Posterior vena cava (tissue), 2 donors: ENCODE measurements around the gene HSPB8. TPM values are rescaled to one million over a fixed set of nuclear protein-coding genes. Genes with fewer than 3 reads are reported as not detected.
A peak's percentile ranks its signal among the peaks of the same experiment; 100 is the strongest.

Source experiments
- DNase-seq: peaks from one replicate; pipeline ENCODE4 v3.0.0-alpha.2; 2020; ENCODE audit warnings: low spot score
- intact Hi-C, 2 donors: fragments of 100-400 bp; cut with DNase I; formaldehyde crosslinking; loops; one replicate each; pipeline versions ENCODE4 v1.14.1 to v1.14.2; 2022 to 2023
- long read RNA-seq, 2 donors: library from polyadenylated mRNA; unstranded; transcript quantifications; one replicate each; pipeline ENCODE4 v2.0.0, GENCODE V29; 2020 to 2021
- total RNA-seq, 2 donors: library from RNA; stranded (reverse); fragmentation: NEBNext Ultra II Directional; extraction: Animal tissue kit (Norgen Biotek cat#: 25700); gene quantifications; one replicate each; pipeline ENCODE4 v1.2.1, GENCODE V29; 2021
- donor health status: DM: yes; HTN: yes; CAD: no.
- donor health status: DM: yes; HTN: yes; CAD: no.

Gene HSPB8
- total RNA-seq, result 100 to 1,000 TPM in 1 of 2 donors, 10 to 100 TPM in 1; 92.0 to 181 TPM
- long read RNA-seq, donor 1, transcript HSPB8-201 (3 exons, 2,152 nt), result major isoform, 139 of 144 reads
- long read RNA-seq, donor 1, partial matches to known transcripts, result 0 of 144 reads
- long read RNA-seq, donor 1, other reads (novel, unspliced or antisense), result 4 of 144 reads
- long read RNA-seq, donor 2, transcript HSPB8-201 (3 exons, 2,152 nt), result major isoform, 1,091 of 1,123 reads
- long read RNA-seq, donor 2, partial matches to known transcripts, result 0 of 1,123 reads
- long read RNA-seq, donor 2, other reads (novel, unspliced or antisense), result 31 of 1,123 reads

- peak; percentile 97 for DNase-seq
Measured at GRCh38 chr12:119178544-119179334, at the start of gene HSPB8. HSPB8 (plus strand) TSS chr12:119178931; CDS start chr12:119179313, 382 bp downstream.

GRCh38 chr12:119129827-119130434 lies 48.8 kb upstream of the HSPB8 start:
- DNase-seq, result no peak
- intact Hi-C loops, result loop anchor here in 1 of 2 donors (2.0 kb wide), 1 partner anchor 49 kb away; no protein-coding TSS in a partner anchor

More at GRCh38 chr12:119178544-119179334, at the start of gene HSPB8:
- intact Hi-C loops, result no loop called here

- no peak for DNase-seq
- intact Hi-C loops, result loop anchor here in 1 of 2 donors (2.0 kb wide), 1 partner anchor 50 kb away; no protein-coding TSS in a partner anchor
Measured at GRCh38 chr12:119130523-119130922, 48.2 kb upstream of the HSPB8 start.

- no peak for DNase-seq
- intact Hi-C loops, result no loop called here
Measured at GRCh38 chr12:119134284-119135072, 44.3 kb upstream of the HSPB8 start.

- intact Hi-C loops, result no loop called here
- DNase-seq, result no peak
Measured at GRCh38 chr12:119136811-119137410, 41.8 kb upstream of the HSPB8 start.

GRCh38 chr12:119139448-119139847 lies 39.3 kb upstream of the HSPB8 start:
- intact Hi-C loops, result no loop called here
- no peak for DNase-seq

- no peak for DNase-seq
- intact Hi-C loops, result no loop called here
Measured at GRCh38 chr12:119145367-119145766, 33.4 kb upstream of the HSPB8 start.

GRCh38 chr12:119147847-119148448 lies 30.8 kb upstream of the HSPB8 start:
- no peak for DNase-seq

GRCh38 chr12:119149270-119149669 lies 29.5 kb upstream of the HSPB8 start:
- no peak for DNase-seq
- intact Hi-C loops, result no loop called here

More at GRCh38 chr12:119147847-119148448, 30.8 kb upstream of the HSPB8 start:
- intact Hi-C loops, result no loop called here

- intact Hi-C loops, result no loop called here
- DNase-seq, result no peak
Measured at GRCh38 chr12:119151445-119152026, 27.2 kb upstream of the HSPB8 start.

GRCh38 chr12:119153477-119154434 lies 25.0 kb upstream of the HSPB8 start:
- DNase-seq, result peak; percentile 89
- intact Hi-C loops, result no loop called here

- intact Hi-C loops, result no loop called here
- DNase-seq, result no peak
Measured at GRCh38 chr12:119154435-119154818, 24.3 kb upstream of the HSPB8 start.

- intact Hi-C loops, result no loop called here
- no peak for DNase-seq
Measured at GRCh38 chr12:119156401-119157044, 22.2 kb upstream of the HSPB8 start.

GRCh38 chr12:119157528-119157927 lies 21.2 kb upstream of the HSPB8 start:
- intact Hi-C loops, result no loop called here
- DNase-seq, result no peak

GRCh38 chr12:119157978-119158377 lies 20.8 kb upstream of the HSPB8 start:
- intact Hi-C loops, result no loop called here
- no peak for DNase-seq

GRCh38 chr12:119158402-119158801 lies 20.3 kb upstream of the HSPB8 start:
- no peak for DNase-seq
- intact Hi-C loops, result no loop called here

GRCh38 chr12:119159844-119160243 lies 18.9 kb upstream of the HSPB8 start:
- no peak for DNase-seq
- intact Hi-C loops, result no loop called here
